SK-N-MC (cell line): ENCODE results near the gene NWD2.

Source experiments
- EZH2 ChIP-seq: fragments of 200-600 bp; sonication (generic); IDR thresholded peaks from one replicate; pipeline ENCODE4 v1.6.1; 2017; ENCODE audit warnings: antibody characterized with exemption
- POLR2AphosphoS5 ChIP-seq: IDR thresholded peaks from 2 replicates; pipeline ENCODE4 v1.6.1; 2012; ENCODE audit warnings: mild to moderate bottlenecking, low read depth, low read length, borderline replicate concordance

DNA sequence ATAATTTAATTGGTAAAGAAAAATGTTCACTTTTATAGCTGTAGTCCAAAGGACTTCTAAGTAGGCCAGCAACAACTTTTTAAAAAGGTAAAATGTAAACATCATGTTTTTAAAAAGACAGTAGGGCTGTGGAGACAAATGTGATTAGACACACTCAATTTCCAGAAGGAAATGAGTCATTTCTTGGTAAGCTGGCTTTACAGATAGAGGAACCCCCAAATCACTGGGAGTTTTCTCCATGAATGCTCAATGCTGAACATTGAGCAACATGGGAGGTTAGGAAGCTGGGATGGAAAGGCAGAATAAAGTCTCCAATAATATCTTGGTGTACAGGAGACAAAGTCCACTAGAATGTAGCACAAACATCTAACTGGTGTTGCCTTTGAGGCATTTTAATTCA, 121.3 kb downstream of the NWD2 start:
- TF ChIP-seq POLR2AphosphoS5 (no peak), EZH2 (no peak)
